ENCODE measurements around the gene SNX24. TPM values are rescaled to one million over a fixed set of nuclear protein-coding genes. Genes with fewer than 3 reads are reported as not detected.
"Not testable (repeated sequence)": the region's sequence is repeated elsewhere in the genome, so short reads cannot be mapped to it uniquely, and the experiment has no call there.

Gene SNX24
- total RNA-seq, 1 donor: 26.5 TPM

DNA sequence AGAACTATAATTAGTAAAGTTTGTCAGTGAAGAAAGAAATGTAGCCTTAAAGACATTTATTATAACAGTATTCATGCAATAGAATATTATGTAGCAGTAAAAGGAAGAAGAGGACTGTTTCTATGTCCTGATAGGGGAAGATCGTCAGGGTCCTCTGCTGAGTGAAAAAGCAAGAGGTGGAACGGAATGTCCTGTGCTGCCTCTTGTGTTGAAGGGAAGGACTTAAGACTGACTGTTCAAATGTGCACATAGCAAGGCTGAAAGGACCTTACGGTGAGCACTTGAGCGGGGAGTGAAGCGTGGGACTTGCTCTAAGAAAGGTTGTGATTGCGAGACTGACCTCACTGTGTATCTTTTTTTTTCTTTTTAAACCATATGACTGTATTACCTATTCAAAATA, 63.2 kb downstream of the SNX24 start:
- TF ChIP-seq, protein P1, sequence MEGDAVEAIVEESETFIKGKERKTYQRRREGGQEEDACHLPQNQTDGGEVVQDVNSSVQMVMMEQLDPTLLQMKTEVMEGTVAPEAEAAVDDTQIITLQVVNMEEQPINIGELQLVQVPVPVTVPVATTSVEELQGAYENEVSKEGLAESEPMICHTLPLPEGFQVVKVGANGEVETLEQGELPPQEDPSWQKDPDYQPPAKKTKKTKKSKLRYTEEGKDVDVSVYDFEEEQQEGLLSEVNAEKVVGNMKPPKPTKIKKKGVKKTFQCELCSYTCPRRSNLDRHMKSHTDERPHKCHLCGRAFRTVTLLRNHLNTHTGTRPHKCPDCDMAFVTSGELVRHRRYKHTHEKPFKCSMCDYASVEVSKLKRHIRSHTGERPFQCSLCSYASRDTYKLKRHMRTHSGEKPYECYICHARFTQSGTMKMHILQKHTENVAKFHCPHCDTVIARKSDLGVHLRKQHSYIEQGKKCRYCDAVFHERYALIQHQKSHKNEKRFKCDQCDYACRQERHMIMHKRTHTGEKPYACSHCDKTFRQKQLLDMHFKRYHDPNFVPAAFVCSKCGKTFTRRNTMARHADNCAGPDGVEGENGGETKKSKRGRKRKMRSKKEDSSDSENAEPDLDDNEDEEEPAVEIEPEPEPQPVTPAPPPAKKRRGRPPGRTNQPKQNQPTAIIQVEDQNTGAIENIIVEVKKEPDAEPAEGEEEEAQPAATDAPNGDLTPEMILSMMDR (IDR thresholded peaks at IDR 0.05; ENCODE audit: insufficient read depth, low read length): peak; percentile 44

DNA sequence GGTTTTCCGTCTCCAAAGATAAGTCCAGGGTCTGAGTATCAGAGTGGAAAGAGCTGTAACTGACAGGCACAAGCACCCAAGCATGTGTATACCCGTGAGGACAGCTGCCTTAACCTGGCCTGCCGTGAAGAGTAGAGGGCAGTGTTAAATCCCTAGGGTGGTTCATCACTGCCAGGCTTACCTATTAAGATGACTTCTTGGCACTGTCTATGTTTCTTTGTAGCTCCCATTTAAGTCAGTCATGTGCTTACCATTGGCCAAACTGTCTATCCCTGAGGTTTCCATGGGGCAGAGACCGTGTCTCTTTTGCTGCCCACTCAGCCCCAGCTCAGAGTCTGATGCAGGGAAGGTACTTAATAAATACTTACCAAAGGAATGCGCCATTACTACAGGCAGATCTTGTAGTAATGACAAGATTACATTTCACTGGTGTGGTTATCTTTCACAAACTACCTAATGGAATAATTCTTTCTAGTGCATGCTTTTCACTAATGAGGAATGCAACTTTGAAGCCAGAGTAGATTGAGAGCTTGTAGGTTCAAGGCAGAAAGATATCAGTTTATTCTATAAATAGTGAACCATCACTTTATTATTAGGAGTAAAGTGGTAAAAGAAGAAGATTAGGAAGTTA, 64.2 kb downstream of the SNX24 start:
- TF ChIP-seq, protein P1 (IDR thresholded peaks at IDR 0.05; ENCODE audit: insufficient read depth, low read length): no peak
- no peak overlapping the region for H3K4me3 ChIP-seq (ENCODE audit: low read depth, low read length)
- DNase-seq (ENCODE audit: low read depth): peak; percentile 31

More for the DNA sequence above, 63.2 kb downstream of the SNX24 start:
- peak; percentile 54 for DNase-seq (ENCODE audit: low read depth)
- no peak overlapping the region for H3K4me3 ChIP-seq (ENCODE audit: low read depth, low read length)

DNA sequence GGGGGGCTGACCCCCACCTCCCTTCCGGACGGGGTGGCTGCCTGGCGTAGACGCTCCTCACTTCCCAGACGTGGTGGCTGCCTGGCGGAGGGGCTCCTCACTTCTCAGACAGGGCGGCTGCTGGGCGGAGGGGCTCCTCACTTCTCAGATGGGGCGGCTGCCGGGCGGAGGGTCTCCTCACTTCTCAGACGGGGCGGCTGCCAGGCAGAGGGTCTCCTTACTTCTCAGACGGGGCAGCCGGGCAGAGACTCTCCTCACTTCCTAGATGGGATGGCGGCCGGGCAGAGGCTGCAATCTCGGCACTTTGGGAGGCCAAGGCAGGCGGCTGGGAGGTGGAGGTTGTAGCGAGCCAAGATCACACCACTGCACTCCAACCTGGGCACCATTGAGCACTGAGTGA, 68.0 kb downstream of the SNX24 start:
- not testable (repeated sequence) for H3K4me3 ChIP-seq (ENCODE audit: low read depth, low read length); DNase-seq (ENCODE audit: low read depth)

DNA sequence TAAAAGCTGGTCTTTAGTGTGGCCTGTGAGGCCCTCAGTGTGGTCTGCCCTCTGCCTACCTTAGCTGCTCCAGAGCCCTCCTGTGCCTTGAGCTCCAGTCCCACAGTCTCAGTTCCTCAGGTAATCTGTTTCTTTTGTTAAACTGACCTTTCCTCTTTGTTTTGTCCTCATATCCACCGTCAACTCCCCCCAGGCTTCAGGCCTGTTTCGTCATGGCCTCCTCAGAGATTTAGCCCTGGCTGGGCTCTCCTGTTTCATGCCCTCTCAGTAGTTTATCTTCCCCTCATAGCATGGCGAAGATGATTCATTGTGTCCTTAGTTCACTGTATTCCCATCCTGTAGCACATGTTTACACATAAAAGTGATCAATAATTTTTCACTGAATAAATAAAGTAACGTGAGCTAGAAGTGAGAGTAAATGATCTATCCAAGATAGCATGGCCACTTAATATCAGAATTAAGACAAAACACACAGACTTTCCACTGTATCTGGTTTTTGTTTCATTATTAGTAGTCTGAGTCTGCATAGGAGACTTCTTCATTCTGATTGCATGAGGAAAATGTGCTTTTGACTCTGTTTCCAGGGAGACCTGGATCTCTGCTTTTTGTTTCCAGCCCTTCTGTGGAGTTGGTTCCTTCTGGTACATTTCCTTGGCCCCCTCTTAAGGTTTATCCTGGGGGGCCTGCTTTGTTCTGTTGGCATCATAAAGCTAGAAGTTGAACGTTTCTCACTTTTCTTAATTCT, 70.5 kb downstream of the SNX24 start:
- peak; percentile 43 for DNase-seq (ENCODE audit: low read depth)
- TF ChIP-seq, protein P1 (IDR thresholded peaks at IDR 0.05; ENCODE audit: insufficient read depth, low read length): no peak
- H3K4me3 ChIP-seq (ENCODE audit: low read depth, low read length): no peak overlapping the region

DNA sequence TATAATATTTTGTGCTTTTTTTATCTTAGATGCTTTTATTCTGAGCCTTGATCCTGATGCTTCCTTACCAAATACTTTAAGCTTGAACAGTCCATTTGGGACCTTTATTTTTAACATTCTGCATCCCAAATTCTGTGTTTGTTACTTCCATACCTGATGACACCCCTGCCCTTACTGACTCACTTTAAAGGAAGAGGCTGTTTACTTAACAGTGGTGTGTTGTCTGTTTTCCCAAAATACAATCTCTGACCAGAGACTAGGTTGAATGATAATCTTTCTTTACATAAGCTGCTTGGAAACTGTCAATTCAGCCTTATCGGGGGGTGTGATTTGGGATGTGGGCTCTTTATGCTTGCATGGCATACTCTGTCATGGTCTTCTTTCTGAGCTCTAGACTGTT, 71.1 kb downstream of the SNX24 start:
- no peak for DNase-seq (ENCODE audit: low read depth)
- TF ChIP-seq, protein P1 (IDR thresholded peaks at IDR 0.05; ENCODE audit: insufficient read depth, low read length): no peak
- H3K4me3 ChIP-seq (ENCODE audit: low read depth, low read length): no peak overlapping the region

DNA sequence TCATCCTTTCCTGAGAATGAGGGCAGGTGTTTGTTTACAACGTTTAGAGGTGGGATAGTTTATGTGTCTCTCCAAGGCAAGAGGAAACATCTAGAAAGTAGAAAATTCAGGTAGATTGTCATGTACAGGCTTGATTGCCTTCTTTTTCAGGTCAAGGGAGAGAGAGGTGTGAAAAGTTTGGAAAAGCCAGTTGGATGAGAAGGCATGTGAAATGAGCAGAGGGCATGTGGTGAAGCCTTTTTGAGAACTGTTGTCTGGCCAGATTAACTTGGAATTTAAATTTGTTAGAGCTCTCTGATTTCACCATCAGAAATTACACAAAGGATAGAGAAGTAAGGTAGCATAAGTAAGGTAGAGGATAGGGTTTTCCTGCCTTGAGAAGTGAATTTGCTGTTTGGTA, 74.6 kb downstream of the SNX24 start:
- TF ChIP-seq, protein P1 (IDR thresholded peaks at IDR 0.05; ENCODE audit: insufficient read depth, low read length): no peak
- no peak for DNase-seq (ENCODE audit: low read depth)

DNA sequence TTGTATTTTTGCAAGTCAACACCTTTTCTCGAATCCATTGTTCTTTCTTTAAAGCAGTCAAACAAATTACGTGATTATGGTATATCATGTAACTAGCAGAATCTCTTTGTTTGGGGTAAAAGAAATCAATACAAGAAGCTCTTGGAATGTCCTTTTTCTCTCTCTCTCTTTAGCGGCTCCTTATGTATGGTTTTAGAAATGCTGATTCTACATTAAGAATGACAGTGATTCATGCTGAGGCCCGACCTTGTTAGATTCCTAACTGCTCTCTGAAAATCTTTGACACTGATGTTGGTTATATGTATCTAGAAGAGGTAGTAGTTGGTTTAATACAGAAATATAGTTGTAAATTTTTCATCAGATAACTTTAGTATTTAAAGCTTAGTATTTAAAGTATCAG, 76.4 kb downstream of the SNX24 start:
- DNase-seq (ENCODE audit: low read depth): no peak
- H3K4me3 ChIP-seq (ENCODE audit: low read depth, low read length): no peak overlapping the region
- TF ChIP-seq, protein P1 (IDR thresholded peaks at IDR 0.05; ENCODE audit: insufficient read depth, low read length): no peak

More for the DNA sequence above, 74.6 kb downstream of the SNX24 start:
- H3K4me3 ChIP-seq (ENCODE audit: low read depth, low read length): no peak overlapping the region
